Ishikawa (cell line): Measurements from ENCODE around the gene RS1.

Source experiments
- CEBPB ChIP-seq: IDR thresholded peaks from 2 replicates; pipeline ENCODE4 v1.6.1; 2012
- CREB1 ChIP-seq: IDR thresholded peaks from 2 replicates; pipeline ENCODE4 v1.6.1; 2012; ENCODE audit warnings: low read depth
- EGR1 ChIP-seq: IDR thresholded peaks from 2 replicates; pipeline ENCODE4 v1.6.1; 2012
- EP300 ChIP-seq: IDR thresholded peaks from 2 replicates; pipeline ENCODE4 v1.6.1; 2012; ENCODE audit warnings: borderline replicate concordance
- FOXM1 ChIP-seq: IDR thresholded peaks from 2 replicates; pipeline ENCODE4 v1.6.1; 2012; ENCODE audit warnings: low read depth, borderline replicate concordance
- NFIC ChIP-seq: IDR thresholded peaks from 2 replicates; pipeline ENCODE4 v1.6.1; 2012
- RAD21 ChIP-seq: IDR thresholded peaks from 2 replicates; pipeline ENCODE4 v1.6.1; 2012; ENCODE audit warnings: low read depth
- TAF1 ChIP-seq: IDR thresholded peaks from 2 replicates; pipeline ENCODE4 v1.6.1; 2012; ENCODE audit warnings: low read depth, mild to moderate bottlenecking
- TCF12 ChIP-seq: IDR thresholded peaks from 2 replicates; pipeline ENCODE4 v1.6.1; 2012; ENCODE audit warnings: low read depth
- TEAD4 ChIP-seq: IDR thresholded peaks from 2 replicates; pipeline ENCODE4 v1.6.1; 2012
- USF1 ChIP-seq: IDR thresholded peaks from 2 replicates; pipeline ENCODE4 v1.6.1; 2012
- YY1 ChIP-seq: IDR thresholded peaks from 2 replicates; pipeline ENCODE4 v1.6.1; 2012; ENCODE audit warnings: low read depth
- ZBTB7A ChIP-seq: IDR thresholded peaks from 2 replicates; pipeline ENCODE4 v1.6.1; 2012; ENCODE audit warnings: low read depth
- TF ChIP-seq, protein P1 (sequence below): IDR thresholded peaks from 2 replicates; pipeline ENCODE4 v1.6.1; 2012
- TF ChIP-seq, protein P2 (sequence below): IDR thresholded peaks from 2 replicates; pipeline ENCODE4 v1.6.1; 2012; ENCODE audit warnings: low read depth, mild to moderate bottlenecking

RS1 gene

GRCh38 chrX:18696653-18697052 is 24.7 kb upstream of the RS1 start:
- TF ChIP-seq, protein P1, sequence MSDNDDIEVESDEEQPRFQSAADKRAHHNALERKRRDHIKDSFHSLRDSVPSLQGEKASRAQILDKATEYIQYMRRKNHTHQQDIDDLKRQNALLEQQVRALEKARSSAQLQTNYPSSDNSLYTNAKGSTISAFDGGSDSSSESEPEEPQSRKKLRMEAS, result no peak
- no peak for TF ChIP-seq CEBPB
- TF ChIP-seq, protein P2, sequence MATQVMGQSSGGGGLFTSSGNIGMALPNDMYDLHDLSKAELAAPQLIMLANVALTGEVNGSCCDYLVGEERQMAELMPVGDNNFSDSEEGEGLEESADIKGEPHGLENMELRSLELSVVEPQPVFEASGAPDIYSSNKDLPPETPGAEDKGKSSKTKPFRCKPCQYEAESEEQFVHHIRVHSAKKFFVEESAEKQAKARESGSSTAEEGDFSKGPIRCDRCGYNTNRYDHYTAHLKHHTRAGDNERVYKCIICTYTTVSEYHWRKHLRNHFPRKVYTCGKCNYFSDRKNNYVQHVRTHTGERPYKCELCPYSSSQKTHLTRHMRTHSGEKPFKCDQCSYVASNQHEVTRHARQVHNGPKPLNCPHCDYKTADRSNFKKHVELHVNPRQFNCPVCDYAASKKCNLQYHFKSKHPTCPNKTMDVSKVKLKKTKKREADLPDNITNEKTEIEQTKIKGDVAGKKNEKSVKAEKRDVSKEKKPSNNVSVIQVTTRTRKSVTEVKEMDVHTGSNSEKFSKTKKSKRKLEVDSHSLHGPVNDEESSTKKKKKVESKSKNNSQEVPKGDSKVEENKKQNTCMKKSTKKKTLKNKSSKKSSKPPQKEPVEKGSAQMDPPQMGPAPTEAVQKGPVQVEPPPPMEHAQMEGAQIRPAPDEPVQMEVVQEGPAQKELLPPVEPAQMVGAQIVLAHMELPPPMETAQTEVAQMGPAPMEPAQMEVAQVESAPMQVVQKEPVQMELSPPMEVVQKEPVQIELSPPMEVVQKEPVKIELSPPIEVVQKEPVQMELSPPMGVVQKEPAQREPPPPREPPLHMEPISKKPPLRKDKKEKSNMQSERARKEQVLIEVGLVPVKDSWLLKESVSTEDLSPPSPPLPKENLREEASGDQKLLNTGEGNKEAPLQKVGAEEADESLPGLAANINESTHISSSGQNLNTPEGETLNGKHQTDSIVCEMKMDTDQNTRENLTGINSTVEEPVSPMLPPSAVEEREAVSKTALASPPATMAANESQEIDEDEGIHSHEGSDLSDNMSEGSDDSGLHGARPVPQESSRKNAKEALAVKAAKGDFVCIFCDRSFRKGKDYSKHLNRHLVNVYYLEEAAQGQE, result no peak
- TF ChIP-seq TCF12, result no peak
- TF ChIP-seq EP300, result no peak
- no peak for TF ChIP-seq ZBTB7A
- no peak for TF ChIP-seq USF1
- no peak for TF ChIP-seq FOXM1
- no peak for TF ChIP-seq YY1
- no peak for TF ChIP-seq EGR1
- no peak for TF ChIP-seq RAD21
- TF ChIP-seq CREB1, result no peak
- TF ChIP-seq TAF1, result no peak
- no peak for TF ChIP-seq TEAD4
- TF ChIP-seq NFIC, result no peak

DNA sequence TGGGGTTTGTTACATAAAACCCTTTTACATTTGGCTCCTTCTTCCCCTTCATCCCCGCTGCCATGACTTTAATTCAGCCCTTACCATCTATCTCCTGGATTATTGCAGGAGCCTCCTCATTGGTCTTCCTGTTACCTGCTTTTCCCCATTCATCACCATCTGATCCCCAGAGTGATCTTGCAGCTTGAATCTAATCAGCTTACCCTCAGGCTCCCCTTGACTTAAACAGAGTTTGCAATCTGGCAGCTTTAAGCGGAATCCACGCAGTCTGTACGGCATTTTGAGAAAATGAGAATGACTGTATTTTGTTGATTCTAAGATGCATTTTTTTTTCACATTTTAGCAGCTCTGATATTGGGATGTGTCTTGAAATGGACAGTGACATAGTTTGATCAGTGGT is 20.6 kb upstream of the RS1 start:
- TF ChIP-seq, protein P2, result no peak
- TF ChIP-seq FOXM1 (no peak), TCF12 (no peak), TAF1 (no peak), EGR1 (no peak), ZBTB7A (no peak), EP300 (no peak), CEBPB (no peak), TEAD4 (no peak)
- TF ChIP-seq, protein P1, result no peak

- TF ChIP-seq, protein P1, result no peak
- no peak for TF ChIP-seq TEAD4
Observed at GRCh38 chrX:18691431-18691830, 19.5 kb upstream of the RS1 start.

DNA sequence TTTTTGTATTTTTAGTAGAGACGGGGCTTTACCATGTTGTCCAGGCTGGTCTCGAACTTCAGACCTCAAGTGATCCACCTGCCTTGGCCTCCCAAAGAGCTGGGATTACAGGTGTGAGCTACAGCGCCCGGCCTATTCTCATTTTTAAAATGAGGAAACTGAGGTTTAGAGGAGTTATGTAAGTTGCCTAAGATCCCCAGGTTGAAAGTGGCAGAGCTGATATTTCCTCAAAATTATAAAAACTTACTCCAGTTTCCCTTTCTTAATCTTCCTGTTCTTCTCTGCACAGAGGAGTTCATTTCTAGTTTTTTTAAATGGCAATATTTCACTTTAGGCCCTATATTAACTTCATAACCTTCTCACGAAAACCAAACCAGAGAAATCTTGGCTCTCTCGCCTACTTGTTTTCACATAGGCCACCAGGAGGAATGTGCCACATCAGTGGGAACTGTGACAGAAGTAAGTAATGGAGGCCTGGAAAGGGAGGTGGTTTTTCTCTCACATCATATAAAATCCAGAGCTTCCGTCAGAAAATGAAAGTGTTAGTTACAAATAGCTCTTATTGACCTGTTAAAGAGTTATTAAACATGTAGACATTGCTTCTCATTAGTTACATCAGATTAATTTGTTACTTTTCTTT is 16.1 kb upstream of the RS1 start:
- no peak for TF ChIP-seq CEBPB

DNA sequence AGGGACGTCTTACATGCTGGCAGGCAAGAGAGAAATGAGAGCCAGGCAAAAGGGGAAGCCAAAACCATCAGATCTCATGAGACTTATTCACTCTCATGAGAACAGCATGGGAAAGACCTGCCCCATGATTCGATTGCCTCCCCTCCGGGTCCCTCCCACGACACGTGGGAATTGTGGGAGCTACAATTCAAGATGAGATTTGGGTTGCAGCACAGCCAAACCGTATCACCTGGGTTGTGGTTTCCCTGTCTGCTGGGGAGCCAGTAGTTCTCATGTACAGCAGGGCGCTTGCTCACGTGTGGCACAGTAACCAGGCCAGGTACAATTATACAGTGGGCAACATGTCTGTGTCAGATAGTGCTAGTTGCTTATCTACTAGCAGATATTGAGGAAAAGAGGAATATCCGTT is 11.1 kb upstream of the RS1 start:
- TF ChIP-seq TCF12, result no peak
- no peak for TF ChIP-seq CEBPB
- no peak for TF ChIP-seq CREB1
- no peak for TF ChIP-seq RAD21
- no peak for TF ChIP-seq ZBTB7A
- TF ChIP-seq NFIC, result no peak
- TF ChIP-seq YY1, result no peak
- no peak for TF ChIP-seq TEAD4
- TF ChIP-seq TAF1, result no peak
- no peak for TF ChIP-seq EP300
- TF ChIP-seq EGR1, result no peak
- TF ChIP-seq, protein P1, result no peak
- no peak for TF ChIP-seq USF1
- TF ChIP-seq, protein P2, result no peak
- no peak for TF ChIP-seq FOXM1
